Fibroblast of lung (primary cell): ENCODE data around the gene TIAM1. TPM values are rescaled to one million over a fixed set of nuclear protein-coding genes. Genes with fewer than 3 reads are reported as not detected.

ENCODE experiments used
- DNase-seq, 2 donors: peaks; one replicate each; pipeline versions ENCODE4 v3.0.0 to v3.0.0-alpha.2; 2010; ENCODE audit warnings: low read depth in 2 of 2
- H2AFZ ChIP-seq: 2 replicates; pipeline ENCODE4 v1.5.1; 2012; ENCODE audit warnings: low read length, control low read depth, inconsistent platforms
- H3K27ac ChIP-seq: 2 replicates; pipeline ENCODE4 v1.5.1; 2011; ENCODE audit warnings: low read length, control low read depth; ENCODE audit not compliant: insufficient read depth
- H3K27me3 ChIP-seq: 2 replicates; pipeline ENCODE4 v1.5.1; 2011; ENCODE audit warnings: mild to moderate bottlenecking, low read length; ENCODE audit not compliant: control insufficient read depth, insufficient read depth
- H3K36me3 ChIP-seq: 2 replicates; pipeline ENCODE4 v1.5.1; 2011; ENCODE audit warnings: low read length; ENCODE audit not compliant: control insufficient read depth, insufficient read depth
- H3K4me1 ChIP-seq: 2 replicates; pipeline ENCODE4 v1.5.1; 2011; ENCODE audit warnings: low read length; ENCODE audit not compliant: control insufficient read depth, insufficient read depth; ENCODE audit errors: extremely low read depth
- H3K4me2 ChIP-seq: 2 replicates; pipeline ENCODE4 v1.5.1; 2011; ENCODE audit warnings: low read length, control low read depth; ENCODE audit not compliant: insufficient read depth; ENCODE audit errors: extremely low read depth
- H3K4me3 ChIP-seq, 4 experiments: fragments of 200-600 bp in 1 of 4; sonication (generic) in 1 of 4; replicated peaks in 1 of 4; 2 replicates each; pipeline ENCODE4 v1.5.1; 2011 to 2016; ENCODE audit warnings: low read length in 4 of 4, low read depth in 3 of 4, mild to moderate bottlenecking in 3 of 4, control low read depth in 2 of 4, inconsistent platforms in 1 of 4, mixed read lengths in 1 of 4; ENCODE audit not compliant: insufficient read depth in 1 of 4; ENCODE audit errors: control extremely low read depth in 1 of 4
- H3K79me2 ChIP-seq: 2 replicates; pipeline ENCODE4 v1.5.1; 2012; ENCODE audit warnings: mild to moderate bottlenecking, low read length, inconsistent platforms; ENCODE audit not compliant: control insufficient read depth, insufficient read depth
- H3K9ac ChIP-seq: 2 replicates; pipeline ENCODE4 v1.5.1; 2011; ENCODE audit warnings: mild to moderate bottlenecking, low read length, control low read depth; ENCODE audit not compliant: insufficient read depth
- H3K9me3 ChIP-seq: 2 replicates; pipeline ENCODE4 v1.5.1; 2012; ENCODE audit warnings: low read depth, low read length; ENCODE audit not compliant: control insufficient read depth, insufficient read depth
- H4K20me1 ChIP-seq: 2 replicates; pipeline ENCODE4 v1.5.1; 2011; ENCODE audit warnings: low read length; ENCODE audit not compliant: control insufficient read depth, insufficient read depth; ENCODE audit errors: extremely low read depth
- CTCF ChIP-seq, 2 donors: IDR thresholded peaks in 1 of 2; conservative IDR thresholded peaks in 1 of 2; 1 replicate in 1 of 2; 2 replicates in 1 of 2; pipeline ENCODE4 v1.5.1; 2011 to 2012; ENCODE audit warnings: low read length in 2 of 2, control low read depth in 1 of 2, inconsistent platforms in 1 of 2, low read depth in 1 of 2, mild to moderate bottlenecking in 1 of 2
- EZH2 ChIP-seq: IDR thresholded peaks from 2 replicates; pipeline ENCODE4 v1.5.1; 2012; ENCODE audit warnings: low read length, control low read depth, mild to moderate bottlenecking; ENCODE audit errors: missing control alignments
- polyA plus RNA-seq, 2 donors: library from polyadenylated mRNA; depleted of rRNA in 1 of 2; stranded (reverse) in 1 of 2; unstranded in 1 of 2; fragments of >200 nt; gene quantifications; 2 replicates each; pipeline ENCODE4 v1.2.1, GENCODE V29; 2011 to 2012; ENCODE audit warnings: missing spikeins in 1 of 2
- total RNA-seq: library from RNA; depleted of rRNA; stranded (reverse); fragments of >200 nt; gene quantifications from 2 replicates; pipeline ENCODE4 v1.2.1, GENCODE V29; 2014

TIAM1 gene
- total and polyA plus RNA-seq, 2 donors (not counting 1 experiment from before 2014, with no cell fraction given): under 0.01 to 0.52 TPM

DNA sequence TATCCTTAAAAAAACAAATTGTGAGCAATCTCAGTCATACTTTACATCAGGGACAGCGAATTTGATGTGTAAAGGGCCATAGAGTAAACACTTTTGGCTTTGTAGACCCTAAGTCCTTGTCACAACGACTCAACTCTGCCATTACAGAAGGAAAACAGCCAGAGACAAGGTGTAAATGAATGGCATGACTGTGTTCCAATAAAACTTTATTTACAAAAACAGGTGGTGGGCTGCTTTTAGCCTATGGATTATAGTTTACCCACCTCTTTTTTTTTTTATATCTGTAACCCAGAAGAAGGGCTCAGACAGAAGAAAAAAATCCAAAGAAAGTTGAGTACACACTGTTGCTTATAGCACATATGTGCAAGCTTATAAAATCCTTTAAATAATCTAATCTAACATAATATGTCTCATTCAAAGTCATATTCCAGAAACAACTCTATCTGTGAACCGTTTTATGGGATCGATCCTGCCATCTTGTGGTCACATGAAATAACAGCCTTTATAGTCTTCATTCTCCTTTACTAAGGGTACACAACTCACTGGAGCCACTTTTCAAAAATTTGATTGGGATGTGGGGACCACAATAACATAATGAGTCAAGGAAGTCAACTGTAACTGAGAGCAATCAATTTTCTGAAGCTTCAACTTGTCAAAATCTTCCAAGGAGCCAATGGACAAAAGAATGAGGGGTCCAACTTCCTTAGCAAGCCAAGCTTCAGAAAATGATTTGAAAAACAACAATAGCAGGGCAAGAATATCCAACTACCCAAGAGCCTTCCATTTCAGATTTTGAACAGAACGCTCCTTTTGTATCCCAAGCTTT is 163.6 kb downstream of the TIAM1 start:
- TF ChIP-seq CTCF (conservative IDR thresholded peaks at IDR 0.05 in 1 of 2, IDR thresholded peaks at IDR 0.05 in 1 of 2; ENCODE audit: low read depth in 1 of 2, low read length in 2 of 2): peak; percentile 45 to 65
- no peak for TF ChIP-seq EZH2

GRCh38 chr21:31176725-31177124 is 167.3 kb downstream of the TIAM1 start:
- H3K9ac ChIP-seq: no peak overlapping the region
- H3K27me3 ChIP-seq: no peaks in the 10 kb centered on the region
- no peak overlapping the region for H2AFZ ChIP-seq
- H4K20me1 ChIP-seq: no peaks in the 10 kb centered on the region
- no peaks in the 10 kb centered on the region for H3K9me3 ChIP-seq
- DNase-seq: peak in 1 of 2 donors; percentile 64
- H3K79me2 ChIP-seq: no peaks in the 10 kb centered on the region
- no peak overlapping the region for H3K4me3 ChIP-seq
- H3K27ac ChIP-seq: no peak overlapping the region
- H3K4me1 ChIP-seq: no peaks in the 10 kb centered on the region
- TF ChIP-seq CTCF (conservative IDR thresholded peaks at IDR 0.05 in 1 of 2, IDR thresholded peaks at IDR 0.05 in 1 of 2; ENCODE audit: low read depth in 1 of 2, low read length in 2 of 2): no peak
- no peak for TF ChIP-seq EZH2
- no peak overlapping the region for H3K4me2 ChIP-seq
- H3K36me3 ChIP-seq: no peaks in the 10 kb centered on the region

More for the DNA sequence above, 163.6 kb downstream of the TIAM1 start:
- Histone ChIP-seq H3K4me2 (no peak overlapping the region), H3K79me2 (no peaks in the 10 kb centered on the region), H3K27me3 (no peaks in the 10 kb centered on the region), H3K9me3 (no peaks in the 10 kb centered on the region), H3K4me3 (no peak overlapping the region), H3K27ac (no peak overlapping the region), H2AFZ (no peak overlapping the region), H3K9ac (no peak overlapping the region), H3K4me1 (no peaks in the 10 kb centered on the region), H4K20me1 (no peaks in the 10 kb centered on the region), H3K36me3 (no peaks in the 10 kb centered on the region)
- peak; percentile 25 to 71 for DNase-seq

DNA sequence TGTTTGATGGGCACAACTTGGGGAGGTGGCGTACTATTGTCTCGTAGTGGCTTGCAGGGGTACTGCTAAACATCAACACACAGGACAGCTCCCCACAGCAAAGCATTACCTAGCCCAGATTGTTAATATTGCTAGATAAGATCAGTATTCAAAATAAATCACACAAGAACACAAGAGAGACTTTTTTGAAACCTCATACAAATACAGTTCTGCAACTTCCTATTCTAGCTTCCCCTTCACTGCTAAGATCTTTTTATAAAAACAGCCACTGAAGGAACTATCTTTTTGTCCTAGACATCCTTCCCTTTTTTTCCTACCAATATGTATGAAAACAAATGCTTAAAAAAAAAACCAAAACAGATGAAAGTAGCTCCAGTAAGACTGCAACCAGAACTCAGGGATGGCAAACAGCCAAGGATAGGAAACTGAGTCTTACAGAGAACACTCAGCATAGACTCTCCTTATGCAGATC is 167.9 kb downstream of the TIAM1 start:
- Histone ChIP-seq H3K36me3 (no peaks in the 10 kb centered on the region), H3K4me3 (no peak overlapping the region), H3K79me2 (no peaks in the 10 kb centered on the region), H3K9me3 (no peaks in the 10 kb centered on the region), H3K4me1 (no peaks in the 10 kb centered on the region), H2AFZ (no peak overlapping the region), H4K20me1 (no peaks in the 10 kb centered on the region), H3K27me3 (no peaks in the 10 kb centered on the region), H3K27ac (no peak overlapping the region), H3K4me2 (no peak overlapping the region), H3K9ac (no peak overlapping the region)
- DNase-seq: no peak
- TF ChIP-seq EZH2: no peak
- no peak for TF ChIP-seq CTCF (conservative IDR thresholded peaks at IDR 0.05 in 1 of 2, IDR thresholded peaks at IDR 0.05 in 1 of 2; ENCODE audit: low read depth in 1 of 2, low read length in 2 of 2)
